H1 (cell line): Measurements from ENCODE around the gene METTL14.

Experiments used
- CTCF ChIP-seq, 3 experiments: IDR thresholded peaks; 1 replicate in 2 of 3; 2 replicates in 1 of 3; pipeline versions ENCODE4 v1.5.1 to v1.6.1; 2011; ENCODE audit warnings: low read length in 3 of 3, mild to moderate bottlenecking in 3 of 3, inconsistent platforms in 2 of 3, low read depth in 1 of 3, moderate library complexity in 1 of 3; ENCODE audit not compliant: insufficient read depth in 1 of 3; ENCODE audit errors: control extremely low read depth in 1 of 3
- EP300 ChIP-seq, 2 experiments: IDR thresholded peaks; 1 replicate in 1 of 2; 2 replicates in 1 of 2; pipeline ENCODE4 v1.6.1; 2011 to 2012; ENCODE audit warnings: low read depth in 2 of 2, low read length in 2 of 2, mild to moderate bottlenecking in 2 of 2, borderline replicate concordance in 1 of 2, inconsistent platforms in 1 of 2, moderate library complexity in 1 of 2
- SIRT6 ChIP-seq: IDR thresholded peaks from one replicate; pipeline ENCODE4 v1.7.1; 2012; ENCODE audit warnings: low read length, inconsistent platforms
- TBP ChIP-seq: IDR thresholded peaks from 2 replicates; pipeline ENCODE4 v1.6.1; 2011; ENCODE audit warnings: low read depth, low read length, improper control_type of control experiment

- TF ChIP-seq TBP: no peak
- no peak for TF ChIP-seq EP300 (IDR thresholded peaks at IDR 0.05; ENCODE audit: borderline replicate concordance in 1 of 2, low read depth in 2 of 2, low read length in 2 of 2)
- TF ChIP-seq SIRT6: no peak
- TF ChIP-seq CTCF (IDR thresholded peaks at IDR 0.05; ENCODE audit: control extremely low read depth in 1 of 3, insufficient read depth in 1 of 3, low read depth in 1 of 3, low read length in 3 of 3): no peak
Observed at GRCh38 chr4:118746251-118746919, 61.2 kb downstream of the METTL14 start.
